Measurements from ENCODE around the gene SLC15A1. TPM values are rescaled to one million over a fixed set of nuclear protein-coding genes. Genes with fewer than 3 reads are reported as not detected.
"Not testable (repeated sequence)": the region's sequence is repeated elsewhere in the genome, so short reads cannot be mapped to it uniquely, and the experiment has no call there.

The SLC15A1 gene
- total RNA-seq, 4 donors from 2014 or later, result 0.97 to 2.1 TPM; not detected in 2

GRCh38 chr13:98647121-98647520 lies 105.4 kb downstream of the SLC15A1 start:
- Histone ChIP-seq H3K36me3 (no peaks in the 10 kb centered on the region), H3K4me1 (no peaks in the 10 kb centered on the region), H3K9me3 (no peaks in the 10 kb centered on the region), H3K27ac (no peak overlapping the region), H3K4me3 (no peak overlapping the region), H3K27me3 (no peaks in the 10 kb centered on the region)
- intact Hi-C loops (cut with DNase I; ENCODE audit: low total_unique reads), result no loop called here
- no peak for DNase-seq
- TF ChIP-seq POLR2A (IDR thresholded peaks at IDR 0.05), result no peak
- TF ChIP-seq, protein P1, sequence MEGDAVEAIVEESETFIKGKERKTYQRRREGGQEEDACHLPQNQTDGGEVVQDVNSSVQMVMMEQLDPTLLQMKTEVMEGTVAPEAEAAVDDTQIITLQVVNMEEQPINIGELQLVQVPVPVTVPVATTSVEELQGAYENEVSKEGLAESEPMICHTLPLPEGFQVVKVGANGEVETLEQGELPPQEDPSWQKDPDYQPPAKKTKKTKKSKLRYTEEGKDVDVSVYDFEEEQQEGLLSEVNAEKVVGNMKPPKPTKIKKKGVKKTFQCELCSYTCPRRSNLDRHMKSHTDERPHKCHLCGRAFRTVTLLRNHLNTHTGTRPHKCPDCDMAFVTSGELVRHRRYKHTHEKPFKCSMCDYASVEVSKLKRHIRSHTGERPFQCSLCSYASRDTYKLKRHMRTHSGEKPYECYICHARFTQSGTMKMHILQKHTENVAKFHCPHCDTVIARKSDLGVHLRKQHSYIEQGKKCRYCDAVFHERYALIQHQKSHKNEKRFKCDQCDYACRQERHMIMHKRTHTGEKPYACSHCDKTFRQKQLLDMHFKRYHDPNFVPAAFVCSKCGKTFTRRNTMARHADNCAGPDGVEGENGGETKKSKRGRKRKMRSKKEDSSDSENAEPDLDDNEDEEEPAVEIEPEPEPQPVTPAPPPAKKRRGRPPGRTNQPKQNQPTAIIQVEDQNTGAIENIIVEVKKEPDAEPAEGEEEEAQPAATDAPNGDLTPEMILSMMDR (IDR thresholded peaks at IDR 0.05), result no peak

GRCh38 chr13:98643479-98643878 lies 109.0 kb downstream of the SLC15A1 start:
- H3K27ac ChIP-seq, result no peak overlapping the region
- H3K36me3 ChIP-seq, result no peaks in the 10 kb centered on the region
- intact Hi-C loops (cut with DNase I; ENCODE audit: low total_unique reads), result no loop called here
- TF ChIP-seq, protein P1 (IDR thresholded peaks at IDR 0.05), result no peak
- TF ChIP-seq POLR2A (IDR thresholded peaks at IDR 0.05), result no peak
- H3K4me3 ChIP-seq, result no peak overlapping the region
- H3K27me3 ChIP-seq, result no peaks in the 10 kb centered on the region
- H3K4me1 ChIP-seq, result no peaks in the 10 kb centered on the region
- H3K9me3 ChIP-seq, result no peaks in the 10 kb centered on the region
- DNase-seq, result no peak

GRCh38 chr13:98641075-98641474 lies 111.4 kb downstream of the SLC15A1 start:
- intact Hi-C loops (cut with DNase I; ENCODE audit: low total_unique reads), result no loop called here
- no peak for TF ChIP-seq POLR2A (IDR thresholded peaks at IDR 0.05)
- TF ChIP-seq, protein P1 (IDR thresholded peaks at IDR 0.05), result no peak
- Histone ChIP-seq H3K9me3 (no peaks in the 10 kb centered on the region), H3K4me1 (no peaks in the 10 kb centered on the region), H3K27me3 (no peaks in the 10 kb centered on the region), H3K4me3 (no peak overlapping the region), H3K27ac (no peak overlapping the region), H3K36me3 (no peaks in the 10 kb centered on the region)
- DNase-seq, result no peak

DNA sequence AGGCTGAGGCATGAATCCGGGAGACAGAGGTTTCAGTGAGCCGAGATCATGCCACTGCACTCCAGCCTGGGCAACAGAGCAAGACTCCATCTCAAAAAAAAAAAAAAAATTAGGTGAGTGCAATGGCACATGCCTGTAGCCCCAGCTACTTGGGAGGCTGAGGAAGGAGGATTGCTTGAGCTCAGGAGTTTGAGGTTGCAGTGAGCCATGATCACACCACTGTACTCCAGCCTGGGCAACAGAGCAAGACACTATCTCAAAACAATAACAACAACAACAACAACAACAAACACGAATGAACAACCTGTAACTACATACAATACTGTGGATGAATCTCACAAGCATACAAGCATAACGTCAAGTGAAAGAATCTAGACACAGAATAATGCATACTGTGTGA lies 112.7 kb downstream of the SLC15A1 start:
- DNase-seq; H3K9me3 ChIP-seq; H3K36me3 ChIP-seq; H3K27ac ChIP-seq; H3K4me3 ChIP-seq; intact Hi-C loops (cut with DNase I; ENCODE audit: low total_unique reads); H3K4me1 ChIP-seq; H3K27me3 ChIP-seq: not testable (repeated sequence)

GRCh38 chr13:98638352-98638751 lies 114.1 kb downstream of the SLC15A1 start:
- H3K36me3 ChIP-seq; H3K9me3 ChIP-seq; DNase-seq; H3K27me3 ChIP-seq; H3K4me1 ChIP-seq; intact Hi-C loops (cut with DNase I; ENCODE audit: low total_unique reads); H3K27ac ChIP-seq; H3K4me3 ChIP-seq: not testable (repeated sequence)

Small RNAs within 50 kb of the gene (small RNA-seq; reads per million reads assigned to genes)
- gene RN7SL60P, result not detected

Other genes starting within 250 kb of the SLC15A1 start
- gene STK24, start 175.6 kb downstream of the SLC15A1 start, total RNA-seq, result 10 to 100 TPM; 29.7 to 73.5 (median 62.6) TPM
- 100 to 1,000 TPM in 3 of 4 donors, 10 to 100 TPM in 1; 79.1 to 197 (median 107) TPM for gene DOCK9, start 225.4 kb upstream of the SLC15A1 start, total RNA-seq

All from uterus (tissue), 4 donors.